Measurements from ENCODE around the gene KCNH8. TPM values are rescaled to one million over a fixed set of nuclear protein-coding genes. Genes with fewer than 3 reads are reported as not detected.
"Not testable (repeated sequence)": the region's sequence is repeated elsewhere in the genome, so short reads cannot be mapped to it uniquely, and the experiment has no call there.

KCNH8 gene
- polyA plus RNA-seq (ENCODE audit: insufficient read length), result 1.8 TPM
- long read RNA-seq, donor 1, result 0 reads
- long read RNA-seq, donor 2, result 0 reads
- long read RNA-seq, donor 3, result 0 reads
- long read RNA-seq, donor 4, result 0 reads
- long read RNA-seq, donor 5, result 0 reads
- long read RNA-seq, donor 6, result 0 reads
- long read RNA-seq, donor 7, result 0 reads
- long read RNA-seq, donor 8, result 0 reads

- DNase-seq, result peak; percentile 33
These were observed at the start of gene KCNH8 for GRCh38 chr3:19147905-19148767. Gene KCNH8 (plus strand): TSS chr3:19148510. CDS start chr3:19148720, 210 bp downstream.

DNA sequence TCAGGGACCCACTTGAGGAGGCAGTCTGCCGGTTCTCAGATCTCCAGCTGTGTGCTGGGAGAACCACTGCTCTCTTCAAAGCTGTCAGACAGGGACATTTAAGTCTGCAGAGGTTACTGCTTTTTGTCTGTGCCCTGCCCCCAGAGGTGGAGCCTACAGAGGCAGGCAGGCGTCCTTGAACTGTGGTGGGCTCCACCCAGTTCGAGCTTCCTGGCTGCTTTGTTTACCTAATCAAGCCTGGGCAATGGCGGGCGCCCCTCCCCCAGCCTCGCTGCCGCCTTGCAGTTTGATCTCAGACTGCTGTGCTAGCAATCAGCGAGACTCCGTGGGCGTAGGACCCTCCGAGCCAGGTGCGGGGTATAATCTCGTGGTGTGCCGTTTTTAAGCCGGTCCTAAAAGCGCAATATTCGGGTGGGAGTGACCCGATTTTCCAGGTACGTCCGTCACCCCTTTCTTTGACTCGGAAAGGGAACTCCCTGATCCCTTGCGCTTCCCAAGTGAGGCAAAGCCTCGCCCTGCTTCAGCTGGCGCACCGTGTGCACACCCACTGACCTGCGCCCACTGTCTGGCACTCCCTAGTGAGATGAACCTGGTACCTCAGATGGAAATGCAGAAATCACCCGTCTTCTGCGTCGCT is 45.5 kb upstream of the KCNH8 start:
- DNase-seq, result not testable (repeated sequence)

DNA sequence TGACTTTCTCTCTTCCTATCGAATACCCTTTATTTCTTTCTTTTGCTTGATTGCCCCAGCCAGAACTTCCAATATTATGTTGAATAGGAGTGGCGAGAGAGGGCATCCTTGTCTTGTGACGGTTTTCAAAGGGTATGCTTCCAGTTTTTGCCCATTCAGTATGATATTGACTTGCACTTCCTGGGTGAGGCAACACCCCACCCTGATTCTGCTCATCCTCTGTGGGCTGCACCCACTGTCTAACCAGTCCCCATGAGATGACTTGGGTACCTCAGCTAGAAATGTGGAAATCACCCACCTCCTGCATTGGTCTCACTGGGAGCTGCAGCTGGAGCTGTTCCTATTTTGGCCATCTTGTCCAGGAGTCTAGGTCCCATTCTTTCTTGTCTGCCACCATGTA is 44.8 kb upstream of the KCNH8 start:
- no peak for DNase-seq

DNA sequence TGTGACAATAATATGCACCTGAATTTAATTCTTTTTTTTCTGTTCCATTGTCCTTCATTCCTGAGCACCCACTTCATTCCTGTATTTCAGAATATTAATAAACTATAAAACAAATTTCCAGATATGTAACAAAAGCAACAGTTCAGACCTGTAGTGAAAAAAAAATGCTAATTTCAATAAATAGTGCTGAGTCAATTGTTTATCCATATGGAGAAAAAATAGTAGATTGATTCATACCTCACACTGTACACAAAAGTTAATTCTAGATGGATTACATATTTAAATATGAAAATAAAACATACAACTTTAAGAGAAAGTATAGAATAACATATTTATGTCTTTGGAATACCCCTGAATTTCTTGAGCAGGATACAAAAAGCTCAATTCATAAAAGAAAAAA is 43.9 kb upstream of the KCNH8 start:
- no peak for DNase-seq

- DNase-seq, result no peak
These were observed 42.5 kb upstream of the KCNH8 start for GRCh38 chr3:19105826-19106225.

DNA sequence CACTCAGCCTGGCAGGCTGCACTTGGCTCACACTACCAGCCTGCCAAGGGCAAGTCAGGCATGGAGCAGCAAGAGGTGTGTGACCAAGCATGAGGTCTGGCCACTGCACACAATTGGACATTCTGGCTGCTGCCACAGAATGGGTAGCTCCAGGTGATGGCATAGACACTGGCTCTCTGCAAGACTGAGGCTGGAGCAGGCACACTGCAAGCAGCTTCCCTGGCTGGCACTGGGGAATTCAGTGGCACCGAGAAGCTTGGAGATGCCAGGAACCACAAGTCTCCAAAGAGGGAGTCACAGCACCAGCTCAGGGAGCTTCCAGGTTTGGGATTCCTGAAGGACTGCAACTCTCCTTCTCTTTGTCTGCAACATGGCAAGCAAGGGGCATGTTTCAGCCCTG is 42.0 kb upstream of the KCNH8 start:
- DNase-seq, result no peak

DNA sequence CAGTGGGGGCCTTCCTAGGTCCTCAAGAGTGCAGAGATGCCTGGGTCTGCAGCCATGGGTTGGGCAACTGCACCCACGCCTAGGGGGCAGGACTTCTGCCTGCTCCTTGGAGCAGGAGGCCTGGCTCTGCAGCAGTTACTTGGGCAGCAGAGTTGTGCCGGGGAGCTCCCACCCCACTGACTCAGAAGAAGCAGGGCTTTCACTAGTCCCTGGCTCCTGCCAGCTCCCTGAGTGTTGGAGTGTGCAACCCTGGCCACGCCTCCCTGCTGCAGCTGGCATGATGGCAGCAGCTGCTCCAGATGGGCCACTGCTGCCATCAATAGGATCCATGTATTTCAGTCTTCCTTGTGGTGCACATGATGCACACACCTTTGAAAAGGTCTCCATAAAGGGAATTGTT is 40.6 kb upstream of the KCNH8 start:
- DNase-seq, result no peak

DNA sequence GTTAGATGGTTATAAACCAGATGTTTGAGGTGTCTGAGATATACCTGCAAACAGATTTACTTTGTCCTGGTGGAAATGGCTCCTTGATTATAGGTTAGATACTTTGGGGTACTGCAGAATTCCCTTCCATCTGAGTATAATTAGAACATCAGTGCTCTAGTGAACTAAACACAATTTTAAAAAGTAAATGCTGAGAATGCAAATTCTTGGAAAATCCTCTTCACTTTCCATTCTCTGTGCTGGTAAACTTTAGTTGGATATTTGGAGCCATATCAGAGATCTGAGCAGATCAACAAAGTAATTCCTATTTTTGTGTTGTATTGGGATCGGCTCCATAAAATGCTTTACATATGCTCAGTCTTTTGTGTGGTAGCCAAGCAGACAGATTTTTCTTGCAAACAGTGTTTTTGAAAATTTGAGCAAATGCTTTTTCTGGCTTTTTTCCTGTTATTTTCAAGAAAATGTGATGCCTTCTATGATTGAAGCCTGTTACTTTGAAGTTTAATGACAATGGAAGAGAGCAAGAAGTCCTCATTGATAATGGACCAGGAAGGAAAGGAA is 37.9 kb upstream of the KCNH8 start:
- no peak for DNase-seq

DNA sequence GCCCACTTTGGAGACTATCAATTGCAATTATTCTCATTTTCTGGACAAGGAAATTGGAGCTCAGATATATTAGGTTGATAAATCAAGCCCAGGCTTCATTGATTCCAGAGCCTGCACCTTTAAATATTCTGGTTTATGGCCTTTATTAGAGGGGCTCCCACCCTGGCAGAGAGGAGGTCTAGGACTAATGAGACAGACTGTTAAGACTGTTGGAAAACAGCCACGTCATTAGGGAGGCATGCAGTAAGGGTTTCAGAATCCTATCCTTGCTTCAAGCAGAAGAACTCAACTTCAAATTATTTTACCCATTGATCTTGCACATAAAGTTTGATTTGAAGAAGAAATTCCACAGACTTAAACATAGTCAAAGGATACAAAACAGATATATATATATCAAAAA is 33.8 kb upstream of the KCNH8 start:
- DNase-seq, result no peak

DNA sequence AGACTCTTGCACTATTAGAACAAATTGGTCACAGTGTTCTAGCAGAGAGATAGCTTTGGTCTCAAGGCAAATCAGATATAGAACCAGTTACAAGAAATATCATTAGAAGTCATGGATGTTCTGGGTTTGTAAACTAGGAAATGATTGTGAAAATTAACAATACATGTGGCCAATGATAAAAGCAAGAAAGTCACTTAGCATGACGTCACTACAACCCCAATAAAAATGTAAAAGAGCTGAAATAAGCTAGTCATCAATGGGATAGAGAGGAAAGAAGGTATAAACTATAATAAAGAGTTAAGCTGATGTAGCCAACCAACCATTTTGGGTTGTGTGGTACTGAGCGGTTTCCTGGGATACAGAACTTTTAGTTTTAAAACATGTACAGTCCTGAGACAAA is 32.1 kb upstream of the KCNH8 start:
- no peak for DNase-seq

GRCh38 chr3:19124752-19125151 is 23.6 kb upstream of the KCNH8 start:
- DNase-seq, result no peak

DNA sequence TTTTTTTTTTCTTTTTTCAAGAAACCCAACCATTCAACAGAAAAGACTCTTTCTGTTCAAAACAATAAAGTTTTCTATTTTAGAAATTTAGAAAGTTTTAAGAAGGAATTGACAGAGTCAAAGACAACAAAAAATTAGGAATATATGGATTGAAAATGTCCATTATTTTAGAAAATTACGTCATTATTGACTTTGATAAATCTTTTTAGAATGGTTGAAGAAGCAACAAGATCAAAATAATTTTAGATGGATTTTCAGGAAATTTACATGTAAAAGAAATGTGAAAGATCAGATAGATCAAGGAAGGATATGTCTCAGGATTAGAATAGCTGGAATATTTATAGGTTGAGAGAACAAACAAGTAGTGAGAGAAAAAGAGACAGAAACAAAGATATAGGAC is 8.4 kb upstream of the KCNH8 start:
- no peak for DNase-seq

GRCh38 chr3:19146685-19147650 is 1.3 kb upstream of the KCNH8 start:
- DNase-seq, result peak; percentile 91

- no peak for DNase-seq
These were observed 420 bp downstream of the KCNH8 start for GRCh38 chr3:19148768-19149091.

GRCh38 chr3:19149368-19149767 is 1.1 kb downstream of the KCNH8 start:
- peak; percentile 75 for DNase-seq

GRCh38 chr3:19151171-19151570 is 2.9 kb downstream of the KCNH8 start:
- DNase-seq, result no peak

DNA sequence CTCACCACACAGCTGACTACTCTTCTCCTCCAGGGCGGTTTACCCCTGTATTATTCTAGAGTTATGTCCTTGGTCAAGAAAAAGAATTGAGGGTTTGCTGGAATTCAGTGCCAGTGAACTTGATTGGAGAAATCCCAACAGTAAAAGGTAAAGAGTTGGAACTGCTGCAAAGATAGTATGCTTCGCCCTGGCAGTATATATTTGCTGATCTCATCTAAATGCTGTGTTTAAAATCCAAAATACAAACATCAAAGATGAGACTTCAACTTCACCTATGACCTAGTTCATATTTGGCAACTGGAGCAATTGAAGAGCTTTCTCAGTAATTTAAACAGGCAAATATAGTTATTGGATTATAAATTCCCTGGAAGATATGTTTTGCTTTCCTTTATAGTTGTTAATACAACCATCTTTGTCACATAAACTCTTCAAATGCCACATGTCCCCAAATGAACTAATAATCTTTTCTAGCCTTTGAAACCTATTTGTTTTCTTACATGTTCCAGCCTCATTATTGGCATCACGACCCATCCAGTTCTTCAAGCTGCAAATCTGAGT is 6.5 kb downstream of the KCNH8 start:
- DNase-seq, result no peak

DNA sequence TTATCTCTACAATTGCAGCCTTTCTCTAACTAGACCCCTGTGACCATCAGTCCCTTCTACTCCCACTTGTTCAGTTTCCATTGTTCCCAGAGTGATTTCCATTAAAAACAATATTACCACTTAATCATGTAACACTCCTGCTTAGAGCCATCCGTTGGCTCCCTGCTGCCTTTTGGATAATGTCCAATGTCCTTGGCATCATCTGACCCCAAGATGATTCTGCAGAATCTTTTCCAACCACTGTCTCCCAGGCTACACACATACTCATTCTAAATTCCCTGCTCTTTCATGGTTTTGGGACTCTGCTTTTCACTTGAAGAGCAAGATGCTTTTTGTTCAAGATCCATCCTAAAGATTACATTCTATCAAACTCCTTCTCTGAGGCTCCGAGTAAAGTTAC is 7.1 kb downstream of the KCNH8 start:
- DNase-seq, result no peak

- no peak for DNase-seq
These were observed 11.8 kb downstream of the KCNH8 start for GRCh38 chr3:19159966-19160635.

DNA sequence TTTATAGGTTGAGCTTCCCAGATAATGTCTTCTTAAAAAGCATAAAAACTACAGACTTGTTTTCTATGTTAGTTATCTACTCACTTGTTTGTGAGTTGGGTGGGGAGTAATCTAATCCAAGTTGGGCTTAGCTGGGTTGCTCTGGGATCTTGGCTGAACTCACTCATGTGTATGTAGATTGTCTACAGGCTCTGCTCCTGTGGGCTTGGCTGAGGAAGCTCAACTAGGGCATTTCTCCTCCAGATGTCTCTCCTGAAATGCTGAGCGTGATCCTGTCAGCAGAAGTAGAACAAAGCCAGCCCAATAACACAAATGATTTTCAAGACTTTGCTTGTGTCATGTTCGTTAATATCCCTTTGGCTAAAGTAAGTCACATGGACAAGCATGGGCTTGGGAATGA is 17.3 kb downstream of the KCNH8 start:
- no peak for DNase-seq

DNA sequence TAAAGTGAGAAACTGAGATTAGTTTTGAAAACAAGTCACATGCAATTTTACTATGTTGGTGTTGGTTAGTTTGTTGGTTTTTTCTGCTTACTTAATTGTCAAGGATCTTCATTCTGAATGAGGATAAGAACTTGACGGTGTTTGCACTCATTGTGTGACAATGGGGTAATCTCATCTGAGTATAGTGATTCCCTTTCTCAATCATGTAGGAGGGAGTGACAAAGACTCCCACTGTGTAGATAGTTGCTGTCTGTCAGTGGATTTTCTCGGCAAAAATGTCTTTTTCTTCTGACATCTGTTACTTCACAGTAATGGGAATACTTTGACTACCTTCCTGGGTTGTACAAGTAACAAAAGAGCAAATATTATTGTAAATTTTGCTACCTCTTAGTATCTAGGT is 23.5 kb downstream of the KCNH8 start:
- no peak for DNase-seq

Measured in left kidney (tissue), 8 donors.